ENCODE measurements around the gene TNRC6A.

DNA sequence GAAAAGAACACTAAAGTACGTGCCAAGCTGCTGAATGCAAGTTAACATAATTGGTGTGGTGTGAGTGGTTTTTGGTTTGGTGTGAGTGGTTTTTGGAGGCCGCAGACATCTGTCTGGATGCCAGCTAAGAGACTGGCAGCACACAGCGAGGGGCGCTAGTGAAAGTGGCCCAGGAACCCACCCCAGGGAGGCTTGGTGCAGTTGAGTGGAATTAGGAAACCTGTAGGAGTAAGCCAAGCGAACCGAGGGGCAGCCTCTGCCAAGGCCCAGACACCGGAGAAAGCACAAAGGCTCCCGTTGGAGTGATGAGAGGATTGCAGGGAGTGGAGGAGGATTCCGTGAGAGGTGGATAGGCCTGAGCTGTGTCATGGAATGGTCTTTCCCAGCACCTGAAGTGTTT lies 91.7 kb downstream of the TNRC6A start:
- TF ChIP-seq SUZ12 (IDR thresholded peaks at IDR 0.05; ENCODE audit: extremely low read depth, insufficient read depth, insufficient read length) (no peak), ZNF274 (IDR thresholded peaks at IDR 0.05; ENCODE audit: low read depth, low read length) (no peak), YY1 (IDR thresholded peaks at IDR 0.05; ENCODE audit: insufficient read depth, insufficient read length) (no peak)

All from NT2/D1 (cell line).